Ovary (tissue), 1 donor: ENCODE data around the gene DENND6B.

Experiments
- EP300 ChIP-seq: sonication (generic); formaldehyde crosslinking; IDR thresholded peaks from one replicate; pipeline ENCODE4 v1.6.1; 2017; ENCODE audit warnings: antibody characterized with exemption
- POLR2A ChIP-seq: fragments of 450-650 bp; IDR thresholded peaks from one replicate; pipeline ENCODE4 v1.6.1; 2017; ENCODE audit warnings: antibody characterized with exemption, mild to moderate bottlenecking, moderate library complexity

DNA sequence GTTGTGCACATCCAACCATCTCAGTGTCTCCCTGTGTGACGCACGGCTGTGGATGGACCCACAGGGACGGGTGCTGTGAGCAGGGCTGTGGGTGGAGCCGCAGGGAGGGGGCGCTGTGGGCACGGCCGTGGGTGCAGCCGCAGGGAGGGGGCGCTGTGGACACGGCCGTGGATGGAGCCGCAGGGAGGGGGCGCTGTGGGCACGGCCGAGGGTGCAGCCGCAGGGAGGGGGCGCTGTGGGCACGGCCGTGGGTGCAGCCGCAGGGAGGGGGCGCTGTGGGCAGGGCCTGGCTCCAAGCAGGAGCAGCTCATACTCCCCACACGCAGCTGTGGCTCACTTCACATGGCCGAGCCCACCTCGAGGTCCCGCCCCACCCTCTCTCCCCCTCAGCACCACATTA is 50.7 kb downstream of the DENND6B start:
- TF ChIP-seq EP300 (no peak), POLR2A (no peak)
